ENCODE results near the gene RAPGEF2. TPM values are rescaled to one million over a fixed set of nuclear protein-coding genes. Genes with fewer than 3 reads are reported as not detected.

RAPGEF2 gene
- total RNA-seq, 2 donors from 2014 or later, result 38.2 to 46.7 TPM

DNA sequence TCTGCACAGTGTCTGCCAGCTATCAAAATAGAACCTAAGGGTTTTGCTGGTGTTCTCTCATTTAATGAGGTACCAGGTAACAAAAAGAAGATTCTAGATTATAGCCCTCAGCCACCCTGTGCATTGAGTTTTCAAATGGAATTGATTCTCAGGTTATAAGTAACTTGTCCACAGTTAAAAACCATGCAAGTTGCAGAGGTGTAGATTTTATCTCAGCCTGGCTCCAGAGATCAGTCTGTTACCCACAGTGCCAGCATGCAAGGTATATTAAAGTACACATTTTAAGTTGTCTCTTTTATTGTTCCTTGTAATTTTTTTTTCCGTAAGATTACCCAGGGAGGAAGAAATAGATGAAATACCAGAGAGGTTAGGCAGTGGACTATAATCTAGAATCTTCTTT, 59.7 kb downstream of the RAPGEF2 start:
- Histone ChIP-seq H3K27ac (no peak overlapping the region), H3K36me3 (replicated peaks in 1 of 2; ENCODE audit: insufficient read depth in 1 of 2, low read depth in 2 of 2) (no peaks in the 10 kb centered on the region), H3K4me3 (no peak overlapping the region), H3K4me1 (no peaks in the 10 kb centered on the region), H3K9me3 (no peaks in the 10 kb centered on the region), H3K27me3 (no peaks in the 10 kb centered on the region)
- no peak for DNase-seq
- 65 to 72% methylated on average over 1 of the region's 1 CpG for WGBS, 2 donors
- TF ChIP-seq POLR2A (IDR thresholded peaks at IDR 0.05), result no peak
- TF ChIP-seq CTCF (IDR thresholded peaks at IDR 0.05), result no peak
- intact Hi-C loops (cut with DNase I), result no loop called here
- ATAC-seq, result no peak

GRCh38 chr4:159163521-159163920, 60.6 kb downstream of the RAPGEF2 start:
- Histone ChIP-seq H3K4me3 (no peak overlapping the region), H3K27me3 (no peaks in the 10 kb centered on the region), H3K4me1 (no peaks in the 10 kb centered on the region), H3K36me3 (replicated peaks in 1 of 2; ENCODE audit: insufficient read depth in 1 of 2, low read depth in 2 of 2) (no peaks in the 10 kb centered on the region), H3K27ac (no peak overlapping the region), H3K9me3 (no peaks in the 10 kb centered on the region)
- no peak for DNase-seq
- ATAC-seq, result no peak
- TF ChIP-seq POLR2A (IDR thresholded peaks at IDR 0.05) (no peak), CTCF (IDR thresholded peaks at IDR 0.05) (no peak)
- intact Hi-C loops (cut with DNase I), result no loop called here

- no peaks in the 10 kb centered on the region for H3K9me3 ChIP-seq
- intact Hi-C loops (cut with DNase I), result loop anchor here (10.0 kb wide), 2 partner anchors 315 to 435 kb away; no protein-coding TSS in a partner anchor
- H3K4me1 ChIP-seq, result peaks cover 10% of the 10 kb centered on the region
- no peak overlapping the region for H3K4me3 ChIP-seq
- TF ChIP-seq CTCF (IDR thresholded peaks at IDR 0.05), result no peak
- TF ChIP-seq POLR2A (IDR thresholded peaks at IDR 0.05), result no peak
- no peak for DNase-seq
- no peak overlapping the region for H3K27ac ChIP-seq
- no peaks in the 10 kb centered on the region for H3K36me3 ChIP-seq (replicated peaks in 1 of 2; ENCODE audit: insufficient read depth in 1 of 2, low read depth in 2 of 2)
- 90 to 92% methylated on average over 5 of the region's 5 CpGs for WGBS, 2 donors
- no peak for ATAC-seq
- no peaks in the 10 kb centered on the region for H3K27me3 ChIP-seq
Measured at GRCh38 chr4:159169404-159170302, 66.8 kb downstream of the RAPGEF2 start.

DNA sequence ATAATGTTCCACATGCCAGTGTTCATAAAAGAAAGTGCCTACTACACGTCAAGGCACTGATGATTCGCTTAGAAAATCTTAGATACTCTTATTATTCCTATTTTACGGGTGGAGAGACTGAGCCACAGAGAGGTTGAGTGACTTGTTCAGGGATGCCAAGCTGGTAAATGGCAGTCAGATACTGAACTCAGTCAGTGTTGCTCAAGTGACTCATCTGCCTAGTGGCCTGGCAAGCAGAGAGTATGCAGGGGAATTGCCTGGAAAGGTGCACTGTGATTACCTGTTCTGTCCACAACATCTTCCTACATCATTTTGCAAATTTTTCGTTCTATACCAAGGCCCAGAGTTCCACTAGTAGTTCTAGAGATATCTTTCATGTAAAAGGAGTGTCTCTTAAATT, 68.4 kb downstream of the RAPGEF2 start:
- peaks cover 24% of the 10 kb centered on the region for H3K4me1 ChIP-seq
- no peaks in the 10 kb centered on the region for H3K9me3 ChIP-seq
- 79 to 82% methylated on average over 4 of the region's 4 CpGs for WGBS, 2 donors
- DNase-seq (no peak), ATAC-seq (no peak)
- H3K36me3 ChIP-seq (replicated peaks in 1 of 2; ENCODE audit: insufficient read depth in 1 of 2, low read depth in 2 of 2), result no peaks in the 10 kb centered on the region
- no peak overlapping the region for H3K4me3 ChIP-seq
- intact Hi-C loops (cut with DNase I), result loop anchor here (10.0 kb wide), 2 partner anchors 316 to 436 kb away; no protein-coding TSS in a partner anchor
- no peak for TF ChIP-seq CTCF (IDR thresholded peaks at IDR 0.05)
- no peak for TF ChIP-seq POLR2A (IDR thresholded peaks at IDR 0.05)
- H3K27me3 ChIP-seq, result no peaks in the 10 kb centered on the region
- no peak overlapping the region for H3K27ac ChIP-seq
